GM23338 (cell line): ENCODE measurements around the gene CEP72. TPM values are rescaled to one million over a fixed set of nuclear protein-coding genes. Genes with fewer than 3 reads are reported as not detected.

ENCODE experiments used
- ATAC-seq: fragments of 200-7000 bp; cut with Tn5 transposase; 3 replicates; pipeline ENCODE4 v1.9.1; 2020
- DNase-seq: peaks from one replicate; pipeline ENCODE4 v3.0.0-alpha.2; 2015; ENCODE audit warnings: low spot score
- H2AFZ ChIP-seq: fragments of 200-600 bp; sonication (generic); 2 replicates; pipeline ENCODE4 v1.8.0; 2016; ENCODE audit warnings: antibody characterized with exemption, mild to moderate bottlenecking, moderate library complexity
- H3F3A ChIP-seq: fragments of 200-600 bp; sonication (generic); replicated peaks from 2 replicates; pipeline ENCODE4 v1.8.0; 2017; ENCODE audit warnings: antibody characterized with exemption, mixed run types, low read depth
- H3K27ac ChIP-seq: fragments of 200-600 bp; sonication (generic); 2 replicates; pipeline ENCODE4 v1.6.1; 2016; ENCODE audit warnings: low read depth
- H3K27me3 ChIP-seq: fragments of 200-600 bp; sonication (generic); 2 replicates; pipeline ENCODE4 v1.8.0; 2016; ENCODE audit warnings: mild to moderate bottlenecking, mixed run types, moderate library complexity; ENCODE audit not compliant: insufficient read depth
- H3K36me3 ChIP-seq: fragments of 200-600 bp; sonication (generic); 2 replicates; pipeline ENCODE4 v1.8.0; 2016; ENCODE audit warnings: mild to moderate bottlenecking; ENCODE audit not compliant: insufficient read depth
- H3K4me1 ChIP-seq: fragments of 200-600 bp; sonication (generic); 2 replicates; pipeline ENCODE4 v1.8.0; 2016; ENCODE audit warnings: mild to moderate bottlenecking, moderate library complexity; ENCODE audit not compliant: insufficient read depth
- H3K4me2 ChIP-seq: fragments of 200-600 bp; sonication (generic); 2 replicates; pipeline ENCODE4 v1.7.1; 2017; ENCODE audit warnings: mixed run types
- H3K4me3 ChIP-seq: fragments of 200-600 bp; sonication (generic); 2 replicates; pipeline ENCODE4 v1.6.1; 2016; ENCODE audit warnings: mixed run types
- H3K79me2 ChIP-seq: fragments of 200-600 bp; sonication (generic); replicated peaks from 2 replicates; pipeline ENCODE4 v1.8.0; 2017; ENCODE audit warnings: mild to moderate bottlenecking; ENCODE audit not compliant: insufficient read depth
- H3K9me2 ChIP-seq: fragments of 200-600 bp; sonication (generic); 2 replicates; pipeline ENCODE4 v1.8.0; 2017; ENCODE audit not compliant: insufficient read depth
- H4K20me1 ChIP-seq: fragments of 200-600 bp; sonication (generic); replicated peaks from 2 replicates; pipeline ENCODE4 v1.8.0; 2017; ENCODE audit warnings: mild to moderate bottlenecking; ENCODE audit not compliant: insufficient read depth
- H3K27ac Mint-ChIP-seq: 2 replicates; pipeline ENCODE4 v1.8.0; 2020; ENCODE audit warnings: inconsistent platforms, mild to moderate bottlenecking, moderate library complexity, mixed read lengths
- H3K27me3 Mint-ChIP-seq: 3 replicates; pipeline ENCODE4 v1.8.0; 2022; ENCODE audit warnings: low read depth, mild to moderate bottlenecking, moderate library complexity, mixed read lengths, inconsistent platforms; ENCODE audit not compliant: insufficient read depth, poor library complexity
- H3K36me3 Mint-ChIP-seq: 3 replicates; pipeline ENCODE4 v1.8.0; 2021; ENCODE audit warnings: low read depth, mild to moderate bottlenecking, inconsistent platforms, moderate library complexity, mixed read lengths
- H3K4me1 Mint-ChIP-seq: 3 replicates; pipeline ENCODE4 v1.8.0; 2020; ENCODE audit warnings: mild to moderate bottlenecking, inconsistent platforms, mixed read lengths
- H3K4me3 Mint-ChIP-seq: 3 replicates; pipeline ENCODE4 v1.8.0; 2021; ENCODE audit warnings: moderate library complexity, mild to moderate bottlenecking, inconsistent platforms, mixed read lengths
- H3K9me3 Mint-ChIP-seq: 3 replicates; pipeline ENCODE4 v1.8.0; 2020; ENCODE audit warnings: moderate library complexity, mild to moderate bottlenecking, inconsistent platforms, mixed read lengths
- ETS1 ChIP-seq: IDR thresholded peaks from 2 replicates; pipeline ENCODE4 v1.6.1; 2016; ENCODE audit warnings: antibody characterized with exemption
- NANOG ChIP-seq: IDR thresholded peaks from 2 replicates; pipeline ENCODE4 v1.6.1; 2016; ENCODE audit warnings: antibody characterized with exemption, borderline replicate concordance
- STAT1 ChIP-seq: IDR thresholded peaks from one replicate; pipeline ENCODE4 v1.6.1; 2016; ENCODE audit warnings: antibody characterized with exemption; ENCODE audit not compliant: unreplicated experiment
- ZNF331 ChIP-seq: fragments of 250-450 bp; sonication (Bioruptor Pico); IDR thresholded peaks from 2 replicates; pipeline ENCODE4 v1.5.0; 2020; ENCODE audit warnings: low read depth, mild to moderate bottlenecking, moderate library complexity
- ZNF462 ChIP-seq: fragments of 250-450 bp; sonication (Bioruptor Pico); IDR thresholded peaks from 2 replicates; pipeline ENCODE4 v1.5.0; 2020; ENCODE audit warnings: mild to moderate bottlenecking, moderate library complexity
- polyA plus RNA-seq: library from polyadenylated mRNA; unstranded; fragments of >200 nt; fragmentation: Nextera tagmentation; extraction: Ambion mirVana; gene quantifications from 2 replicates; pipeline ENCODE4 v1.2.1, GENCODE V29; 2016
- total RNA-seq: library from RNA; depleted of rRNA; stranded (reverse); fragments of >200 nt; shearing (Covaris generic); gene quantifications from 2 replicates; pipeline ENCODE4 v1.2.3, GENCODE V29; 2014

Gene CEP72
- total and polyA plus RNA-seq, 2 experiments from 2014 or later: 15.5 to 27.1 TPM

GRCh38 chr5:577800-578199 is 34.3 kb upstream of the CEP72 start (continued):
- no peak for TF ChIP-seq ETS1

GRCh38 chr5:579211-579610 is 32.9 kb upstream of the CEP72 start:
- no peak overlapping the region for H3K4me3 Mint-ChIP-seq
- Histone ChIP-seq H3K9me2 (no peaks in the 10 kb centered on the region), H3K36me3 (no peaks in the 10 kb centered on the region), H3K4me2 (no peak overlapping the region), H3K27ac (no peak overlapping the region), H3K4me1 (no peaks in the 10 kb centered on the region), H2AFZ (0 out of 2 replicates have a peak overlapping the region, but pooled peaks have one; percentile 66), H3K4me3 (no peak overlapping the region), H4K20me1 (no peaks in the 10 kb centered on the region), H3K27me3 (no peaks in the 10 kb centered on the region), H3K79me2 (no peaks in the 10 kb centered on the region), H3F3A (no peaks in the 10 kb centered on the region)
- H3K27me3 Mint-ChIP-seq: peaks cover 18% of the 10 kb centered on the region
- H3K27ac Mint-ChIP-seq: no peak overlapping the region
- TF ChIP-seq NANOG (no peak), STAT1 (no peak), ZNF462 (CRISPR knock-in tag) (no peak), ZNF331 (CRISPR knock-in tag) (no peak)
- H3K4me1 Mint-ChIP-seq: peaks cover 16% of the 10 kb centered on the region
- DNase-seq (no peak), ATAC-seq (peak; percentile 40)
- peaks cover 4% of the 10 kb centered on the region; the same call in 1 of the 3 replicates for H3K36me3 Mint-ChIP-seq
- H3K9me3 Mint-ChIP-seq: peaks cover 21% of the 10 kb centered on the region; the same call in 2 of the 3 replicates
